NB4 (cell line): ENCODE data around the gene GAS6.

ENCODE experiments used
- MYC ChIP-seq: IDR thresholded peaks from 2 replicates; pipeline ENCODE4 v1.6.1; 2011; ENCODE audit warnings: low read depth, low read length
- POLR2A ChIP-seq: IDR thresholded peaks from 2 replicates; pipeline ENCODE4 v1.6.1; 2011; ENCODE audit warnings: mild to moderate bottlenecking; ENCODE audit not compliant: insufficient read length; ENCODE audit errors: extremely low read depth
- TF ChIP-seq, protein P1 (sequence below): IDR thresholded peaks from one replicate; pipeline ENCODE4 v1.5.1; 2012; ENCODE audit warnings: low read depth, low read length

- TF ChIP-seq, protein P1, sequence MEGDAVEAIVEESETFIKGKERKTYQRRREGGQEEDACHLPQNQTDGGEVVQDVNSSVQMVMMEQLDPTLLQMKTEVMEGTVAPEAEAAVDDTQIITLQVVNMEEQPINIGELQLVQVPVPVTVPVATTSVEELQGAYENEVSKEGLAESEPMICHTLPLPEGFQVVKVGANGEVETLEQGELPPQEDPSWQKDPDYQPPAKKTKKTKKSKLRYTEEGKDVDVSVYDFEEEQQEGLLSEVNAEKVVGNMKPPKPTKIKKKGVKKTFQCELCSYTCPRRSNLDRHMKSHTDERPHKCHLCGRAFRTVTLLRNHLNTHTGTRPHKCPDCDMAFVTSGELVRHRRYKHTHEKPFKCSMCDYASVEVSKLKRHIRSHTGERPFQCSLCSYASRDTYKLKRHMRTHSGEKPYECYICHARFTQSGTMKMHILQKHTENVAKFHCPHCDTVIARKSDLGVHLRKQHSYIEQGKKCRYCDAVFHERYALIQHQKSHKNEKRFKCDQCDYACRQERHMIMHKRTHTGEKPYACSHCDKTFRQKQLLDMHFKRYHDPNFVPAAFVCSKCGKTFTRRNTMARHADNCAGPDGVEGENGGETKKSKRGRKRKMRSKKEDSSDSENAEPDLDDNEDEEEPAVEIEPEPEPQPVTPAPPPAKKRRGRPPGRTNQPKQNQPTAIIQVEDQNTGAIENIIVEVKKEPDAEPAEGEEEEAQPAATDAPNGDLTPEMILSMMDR: no peak
- TF ChIP-seq POLR2A (no peak), MYC (no peak)
These were observed 72.1 kb downstream of the GAS6 start for GRCh38 chr13:113791761-113792160.
